ENCODE results near the gene VNN1. TPM values are rescaled to one million over a fixed set of nuclear protein-coding genes. Genes with fewer than 3 reads are reported as not detected.
"Not testable (repeated sequence)": the region's sequence is repeated elsewhere in the genome, so short reads cannot be mapped to it uniquely, and the experiment has no call there.

Gene VNN1
- total and polyA plus RNA-seq, 3 experiments from 2014 or later = not detected

DNA sequence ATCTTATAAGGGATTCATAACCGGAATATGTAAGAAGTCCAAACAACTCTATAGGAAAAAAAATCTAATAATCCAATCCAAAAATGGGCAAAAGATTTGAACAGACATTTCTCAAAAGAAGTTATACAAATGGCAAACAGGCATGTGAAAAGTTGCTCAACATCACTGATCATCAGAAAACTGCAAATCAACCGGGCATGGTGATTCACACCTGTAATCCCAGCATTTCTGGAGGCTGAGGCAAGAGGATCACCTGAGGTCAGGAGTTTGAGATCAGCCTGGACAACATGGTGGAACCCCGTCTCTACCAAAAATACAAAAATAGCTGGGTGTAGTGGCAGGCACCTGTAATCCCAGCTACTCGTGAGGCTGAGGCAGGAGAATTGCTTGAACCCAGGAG is 7.1 kb downstream of the VNN1 start:
- H3K4me3 ChIP-seq (ENCODE audit: low read length); H3K36me3 ChIP-seq (ENCODE audit: insufficient read depth, low read length); H3K4me1 ChIP-seq (ENCODE audit: insufficient read depth, low read length); H3K4me1 Mint-ChIP-seq; H3K9me3 ChIP-seq (ENCODE audit: low read length); H3K36me3 Mint-ChIP-seq; H3K4me3 Mint-ChIP-seq; CTCF ChIA-PET; DNase-seq; H3K27ac Mint-ChIP-seq; H3K27ac ChIP-seq (ENCODE audit: low read depth, low read length); H3K27me3 ChIP-seq (ENCODE audit: insufficient read depth, low read length, poor library complexity, severe bottlenecking): not testable (repeated sequence)
- POLR2A ChIA-PET = interaction anchor here (0.7 kb wide), 1 partner anchor 28 kb away, joined by 5 read pairs; no protein-coding TSS in a partner anchor
- H3K27me3 Mint-ChIP-seq = peaks cover 21 to 55% of the 10 kb centered on the region in 2 donors
- peaks cover 8 to 27% (median 18%) of the 10 kb centered on the region in 5 donors for H3K9me3 Mint-ChIP-seq

DNA sequence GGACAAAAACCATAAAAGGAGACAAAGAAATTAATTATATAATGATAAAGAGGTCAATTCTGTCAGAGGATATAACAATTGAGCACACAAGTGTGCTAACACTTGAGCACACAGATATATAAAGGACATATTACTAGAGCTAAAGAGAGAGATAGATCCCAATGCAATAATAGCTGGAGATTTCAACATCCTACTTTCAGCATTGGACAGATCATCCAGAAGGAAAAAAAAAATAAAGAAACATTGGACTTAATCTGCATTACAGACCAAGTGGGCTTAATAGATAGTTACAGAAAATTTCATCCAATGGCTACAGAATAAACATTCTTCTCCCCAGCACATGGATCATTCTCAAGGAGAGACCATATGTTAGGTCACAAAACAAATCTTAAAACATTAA is 9.9 kb downstream of the VNN1 start:
- Mint-ChIP-seq H3K27ac (no peak overlapping the region), H3K27me3 (peaks cover 21 to 48% of the 10 kb centered on the region in 2 donors), H3K9me3 (peaks cover 8 to 27% (median 18%) of the 10 kb centered on the region in 5 donors), H3K4me3 (no peak overlapping the region), H3K36me3 (no peaks in the 10 kb centered on the region), H3K4me1 (no peaks in the 10 kb centered on the region)
- H3K27ac ChIP-seq (ENCODE audit: low read depth, low read length) = no peak overlapping the region
- H3K4me1 ChIP-seq (ENCODE audit: insufficient read depth, low read length) = no peaks in the 10 kb centered on the region
- ChIA-PET POLR2A (no interaction called here), CTCF (interaction anchor here (0.6 kb wide), 1 partner anchor 63 kb away, joined by 4 read pairs; no protein-coding TSS in a partner anchor)
- no peak overlapping the region for H3K4me3 ChIP-seq (ENCODE audit: low read length)
- DNase-seq = no peak
- H3K9me3 ChIP-seq (ENCODE audit: low read length) = no peaks in the 10 kb centered on the region
- peaks cover 3% of the 10 kb centered on the region for H3K27me3 ChIP-seq (ENCODE audit: insufficient read depth, low read length, poor library complexity, severe bottlenecking)
- no peaks in the 10 kb centered on the region for H3K36me3 ChIP-seq (ENCODE audit: insufficient read depth, low read length)

GRCh38 chr6:132698608-132699007 is 15.2 kb downstream of the VNN1 start:
- Histone ChIP-seq H3K36me3 (ENCODE audit: insufficient read depth, low read length) (no peaks in the 10 kb centered on the region), H3K4me1 (ENCODE audit: insufficient read depth, low read length) (no peaks in the 10 kb centered on the region), H3K27me3 (ENCODE audit: insufficient read depth, low read length, poor library complexity, severe bottlenecking) (peaks cover 3% of the 10 kb centered on the region), H3K4me3 (ENCODE audit: low read length) (no peak overlapping the region), H3K27ac (ENCODE audit: low read depth, low read length) (no peak overlapping the region), H3K9me3 (ENCODE audit: low read length) (no peaks in the 10 kb centered on the region)
- ChIA-PET CTCF (no interaction called here), POLR2A (no interaction called here)
- Mint-ChIP-seq H3K4me3 (no peak overlapping the region), H3K4me1 (no peaks in the 10 kb centered on the region), H3K27ac (no peak overlapping the region), H3K27me3 (peaks cover 13 to 26% of the 10 kb centered on the region in 2 donors), H3K9me3 (peaks cover 11 to 18% (median 14%) of the 10 kb centered on the region in 5 donors), H3K36me3 (peaks cover 0 to 10% (median 2%) of the 10 kb centered on the region in 3 donors)
- DNase-seq = no peak

GRCh38 chr6:132695773-132696172 is 18.1 kb downstream of the VNN1 start:
- ChIA-PET POLR2A (no interaction called here), CTCF (no interaction called here)
- Histone ChIP-seq H3K4me3 (ENCODE audit: low read length) (no peak overlapping the region), H3K27ac (ENCODE audit: low read depth, low read length) (no peak overlapping the region), H3K27me3 (ENCODE audit: insufficient read depth, low read length, poor library complexity, severe bottlenecking) (no peaks in the 10 kb centered on the region), H3K4me1 (ENCODE audit: insufficient read depth, low read length) (no peaks in the 10 kb centered on the region), H3K9me3 (ENCODE audit: low read length) (no peaks in the 10 kb centered on the region), H3K36me3 (ENCODE audit: insufficient read depth, low read length) (no peaks in the 10 kb centered on the region)
- H3K27me3 Mint-ChIP-seq = peaks cover 5 to 19% of the 10 kb centered on the region in 2 donors
- no peak overlapping the region for H3K27ac Mint-ChIP-seq
- H3K4me3 Mint-ChIP-seq = no peak overlapping the region
- no peaks in the 10 kb centered on the region for H3K4me1 Mint-ChIP-seq
- DNase-seq = no peak
- peaks cover 0 to 10% (median 2%) of the 10 kb centered on the region in 3 donors for H3K36me3 Mint-ChIP-seq
- peaks cover 9 to 14% (median 12%) of the 10 kb centered on the region in 5 donors for H3K9me3 Mint-ChIP-seq

DNA sequence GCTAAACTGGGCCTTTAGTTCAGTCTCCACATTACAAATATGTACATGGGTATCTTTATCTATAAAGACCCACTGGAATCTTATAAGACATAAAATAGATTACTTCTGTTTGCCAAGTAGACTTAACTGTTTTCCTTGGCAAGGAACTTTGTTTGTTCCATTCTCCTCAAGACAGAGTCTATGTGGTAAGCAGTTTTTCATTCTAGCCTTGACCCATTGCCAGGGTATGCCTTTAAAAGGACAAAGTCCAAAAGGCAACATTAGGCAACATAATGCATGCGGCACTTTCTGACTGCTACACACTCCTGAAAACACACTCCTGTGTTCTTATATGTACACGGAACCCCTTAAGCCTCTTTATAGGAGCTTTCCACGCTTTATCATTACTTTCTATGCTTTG is 20.4 kb downstream of the VNN1 start:
- POLR2A ChIA-PET = no interaction called here
- H3K36me3 Mint-ChIP-seq = peaks cover 0 to 10% (median 2%) of the 10 kb centered on the region in 3 donors
- Histone ChIP-seq H3K27me3 (ENCODE audit: insufficient read depth, low read length, poor library complexity, severe bottlenecking) (no peaks in the 10 kb centered on the region), H3K27ac (ENCODE audit: low read depth, low read length) (no peak overlapping the region), H3K4me3 (ENCODE audit: low read length) (no peak overlapping the region), H3K4me1 (ENCODE audit: insufficient read depth, low read length) (no peaks in the 10 kb centered on the region), H3K9me3 (ENCODE audit: low read length) (no peaks in the 10 kb centered on the region), H3K36me3 (ENCODE audit: insufficient read depth, low read length) (no peaks in the 10 kb centered on the region)
- no peak overlapping the region for H3K4me3 Mint-ChIP-seq
- peaks cover 9 to 17% (median 12%) of the 10 kb centered on the region in 5 donors for H3K9me3 Mint-ChIP-seq
- no peaks in the 10 kb centered on the region for H3K4me1 Mint-ChIP-seq
- no peak for DNase-seq
- H3K27me3 Mint-ChIP-seq = peaks cover 6 to 38% of the 10 kb centered on the region in 2 donors
- no peak overlapping the region for H3K27ac Mint-ChIP-seq
- CTCF ChIA-PET = no interaction called here

GRCh38 chr6:132690678-132691077 is 23.2 kb downstream of the VNN1 start:
- Histone ChIP-seq H3K36me3 (ENCODE audit: insufficient read depth, low read length) (no peaks in the 10 kb centered on the region), H3K27me3 (ENCODE audit: insufficient read depth, low read length, poor library complexity, severe bottlenecking) (no peaks in the 10 kb centered on the region), H3K9me3 (ENCODE audit: low read length) (no peaks in the 10 kb centered on the region), H3K4me1 (ENCODE audit: insufficient read depth, low read length) (no peaks in the 10 kb centered on the region), H3K27ac (ENCODE audit: low read depth, low read length) (no peak overlapping the region), H3K4me3 (ENCODE audit: low read length) (no peak overlapping the region)
- ChIA-PET POLR2A (no interaction called here), CTCF (no interaction called here)
- Mint-ChIP-seq H3K4me1 (no peaks in the 10 kb centered on the region), H3K27ac (no peak overlapping the region), H3K27me3 (peaks cover 4 to 51% of the 10 kb centered on the region in 2 donors), H3K36me3 (peaks cover 0 to 2% (median under 1%) of the 10 kb centered on the region in 3 donors), H3K4me3 (no peak overlapping the region), H3K9me3 (peaks cover 1 to 9% (median 4%) of the 10 kb centered on the region in 5 donors)
- no peak for DNase-seq

DNA sequence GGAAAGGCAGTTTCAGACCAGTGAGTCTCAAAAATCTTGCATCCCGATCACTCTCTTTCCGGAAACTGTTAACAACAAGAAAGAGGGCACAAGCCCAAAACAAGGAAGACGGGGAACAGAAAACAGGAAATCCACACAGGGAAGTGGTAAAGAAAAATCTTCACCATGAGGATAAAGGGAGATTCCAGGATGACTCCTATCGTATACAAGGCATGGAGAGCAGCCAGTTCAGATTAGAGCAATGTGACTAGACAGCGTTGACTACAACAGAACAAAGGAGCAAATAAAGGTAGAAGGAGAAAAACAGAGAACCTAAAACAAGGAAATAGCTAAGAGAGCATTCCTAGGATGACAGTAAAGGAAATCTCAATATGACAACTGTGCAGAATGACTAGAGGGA is 26.5 kb downstream of the VNN1 start:
- no peak overlapping the region for H3K4me3 Mint-ChIP-seq
- peaks cover 0 to 5% (median 0%) of the 10 kb centered on the region in 5 donors for H3K9me3 Mint-ChIP-seq

GRCh38 chr6:132686531-132686930 is 27.3 kb downstream of the VNN1 start:
- ChIA-PET CTCF (interaction anchor here (1.1 kb wide), 1 partner anchor 81 kb away, joined by 5 read pairs; no protein-coding TSS in a partner anchor), POLR2A (no interaction called here)
- no peak overlapping the region for H3K4me3 Mint-ChIP-seq
- DNase-seq = no peak
- H3K9me3 Mint-ChIP-seq = peaks cover 0 to 5% (median 0%) of the 10 kb centered on the region in 5 donors
- peaks cover 0 to 2% (median 0%) of the 10 kb centered on the region in 3 donors for H3K36me3 Mint-ChIP-seq
- no peak overlapping the region for H3K4me3 ChIP-seq (ENCODE audit: low read length)
- H3K36me3 ChIP-seq (ENCODE audit: insufficient read depth, low read length) = no peaks in the 10 kb centered on the region
- H3K27me3 ChIP-seq (ENCODE audit: insufficient read depth, low read length, poor library complexity, severe bottlenecking) = no peaks in the 10 kb centered on the region
- no peaks in the 10 kb centered on the region for H3K9me3 ChIP-seq (ENCODE audit: low read length)
- H3K27ac Mint-ChIP-seq = no peak overlapping the region
- peaks cover 5 to 46% of the 10 kb centered on the region in 2 donors for H3K27me3 Mint-ChIP-seq
- H3K27ac ChIP-seq (ENCODE audit: low read depth, low read length) = no peak overlapping the region
- no peaks in the 10 kb centered on the region for H3K4me1 Mint-ChIP-seq
- H3K4me1 ChIP-seq (ENCODE audit: insufficient read depth, low read length) = no peaks in the 10 kb centered on the region

More for the DNA sequence above, 26.5 kb downstream of the VNN1 start:
- no peak for DNase-seq
- Histone ChIP-seq H3K4me3 (ENCODE audit: low read length) (no peak overlapping the region), H3K9me3 (ENCODE audit: low read length) (no peaks in the 10 kb centered on the region), H3K4me1 (ENCODE audit: insufficient read depth, low read length) (no peaks in the 10 kb centered on the region), H3K27me3 (ENCODE audit: insufficient read depth, low read length, poor library complexity, severe bottlenecking) (no peaks in the 10 kb centered on the region), H3K36me3 (ENCODE audit: insufficient read depth, low read length) (no peaks in the 10 kb centered on the region), H3K27ac (ENCODE audit: low read depth, low read length) (no peak overlapping the region)
- POLR2A ChIA-PET = no interaction called here
- H3K36me3 Mint-ChIP-seq = peaks cover 0 to 2% (median 0%) of the 10 kb centered on the region in 3 donors
- H3K27me3 Mint-ChIP-seq = peaks cover 5 to 48% of the 10 kb centered on the region in 2 donors
- CTCF ChIA-PET = no interaction called here
- no peaks in the 10 kb centered on the region for H3K4me1 Mint-ChIP-seq
- H3K27ac Mint-ChIP-seq = no peak overlapping the region

Data from CD8-positive, alpha-beta memory T cell (primary cell).